GM13976 (cell line): ENCODE measurements around the gene NUDT8.
A peak's percentile ranks its signal among the peaks of the same experiment; 100 is the strongest.

Source experiments
- DNase-seq: peaks from one replicate; pipeline ENCODE4 v3.0.0; 2012; ENCODE audit warnings: low spot score
- in situ Hi-C: fragments of 300-500 bp; cut with MboI; formaldehyde crosslinking; loops from one replicate; pipeline ENCODE4 v1.12.0; 2022; ENCODE audit warnings: low sequenced_read_pairs, mixed read lengths, inconsistent platforms; ENCODE audit not compliant: unreplicated experiment
- TF ChIP-seq, protein P1 (sequence below): IDR thresholded peaks from 2 replicates; pipeline ENCODE4 v1.5.1; 2012; ENCODE audit warnings: borderline replicate concordance, mild to moderate bottlenecking; ENCODE audit not compliant: insufficient read depth; ENCODE audit errors: extremely low read depth, missing control alignments, control extremely low read depth

NUDT8 gene, protein sequence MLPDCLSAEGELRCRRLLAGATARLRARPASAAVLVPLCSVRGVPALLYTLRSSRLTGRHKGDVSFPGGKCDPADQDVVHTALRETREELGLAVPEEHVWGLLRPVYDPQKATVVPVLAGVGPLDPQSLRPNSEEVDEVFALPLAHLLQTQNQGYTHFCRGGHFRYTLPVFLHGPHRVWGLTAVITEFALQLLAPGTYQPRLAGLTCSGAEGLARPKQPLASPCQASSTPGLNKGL

GRCh38 chr11:67629386-67630227 is at the start of gene NUDT8:
Gene NUDT8, minus strand, starts transcription at chr11:67629937. Its CDS starts 26 bp downstream, at chr11:67629911.
- in situ Hi-C loops: loop anchor here (10.0 kb wide), 1 partner anchor 75 kb away; no protein-coding TSS in a partner anchor
- TF ChIP-seq, protein P1, sequence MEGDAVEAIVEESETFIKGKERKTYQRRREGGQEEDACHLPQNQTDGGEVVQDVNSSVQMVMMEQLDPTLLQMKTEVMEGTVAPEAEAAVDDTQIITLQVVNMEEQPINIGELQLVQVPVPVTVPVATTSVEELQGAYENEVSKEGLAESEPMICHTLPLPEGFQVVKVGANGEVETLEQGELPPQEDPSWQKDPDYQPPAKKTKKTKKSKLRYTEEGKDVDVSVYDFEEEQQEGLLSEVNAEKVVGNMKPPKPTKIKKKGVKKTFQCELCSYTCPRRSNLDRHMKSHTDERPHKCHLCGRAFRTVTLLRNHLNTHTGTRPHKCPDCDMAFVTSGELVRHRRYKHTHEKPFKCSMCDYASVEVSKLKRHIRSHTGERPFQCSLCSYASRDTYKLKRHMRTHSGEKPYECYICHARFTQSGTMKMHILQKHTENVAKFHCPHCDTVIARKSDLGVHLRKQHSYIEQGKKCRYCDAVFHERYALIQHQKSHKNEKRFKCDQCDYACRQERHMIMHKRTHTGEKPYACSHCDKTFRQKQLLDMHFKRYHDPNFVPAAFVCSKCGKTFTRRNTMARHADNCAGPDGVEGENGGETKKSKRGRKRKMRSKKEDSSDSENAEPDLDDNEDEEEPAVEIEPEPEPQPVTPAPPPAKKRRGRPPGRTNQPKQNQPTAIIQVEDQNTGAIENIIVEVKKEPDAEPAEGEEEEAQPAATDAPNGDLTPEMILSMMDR: peak; percentile 87
- DNase-seq: peak; percentile 90

DNA sequence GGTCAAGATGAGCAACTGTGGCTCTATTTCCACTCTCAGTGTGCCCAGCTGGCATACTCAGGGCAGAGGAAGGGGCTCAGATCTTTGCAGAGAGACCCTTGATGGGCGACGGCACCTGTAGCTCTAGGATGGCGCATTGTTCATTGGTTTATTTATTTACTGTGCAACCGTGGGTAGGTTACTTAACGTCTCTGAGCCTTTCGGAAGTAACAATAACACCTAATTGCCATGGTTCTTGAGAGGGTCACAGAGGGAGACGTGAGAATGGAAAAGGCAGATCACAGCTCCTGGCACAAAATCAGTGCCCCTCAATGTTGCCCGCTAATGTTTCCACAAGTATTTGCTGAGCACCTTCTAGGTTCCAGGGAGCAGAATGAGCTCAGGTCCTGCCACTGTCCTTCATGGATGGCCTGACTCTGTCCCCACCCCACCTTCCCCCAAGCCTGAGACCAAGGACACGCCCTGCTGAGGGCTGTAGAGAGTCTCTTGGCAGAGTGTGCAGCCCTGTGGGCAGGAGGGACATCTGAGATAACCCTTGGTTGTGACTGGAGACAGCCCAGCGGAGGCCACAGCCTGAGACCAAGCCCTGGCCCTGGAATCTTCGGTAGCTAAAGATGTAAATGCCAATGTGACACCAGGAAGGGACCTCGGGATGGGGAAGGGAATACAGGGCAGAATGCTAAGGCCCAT is 45.5 kb upstream of the NUDT8 start:
- in situ Hi-C loops: no loop called here
- DNase-seq: no peak
- TF ChIP-seq, protein P1: no peak

GRCh38 chr11:67674442-67674871 is 44.7 kb upstream of the NUDT8 start, which contains the start of gene ALDH3B2:
Gene ALDH3B2, minus strand, starts transcription at chr11:67674623. Its CDS starts 7,688 bp downstream, at chr11:67666935.
- in situ Hi-C loops: no loop called here
- TF ChIP-seq, protein P1: no peak
- no peak for DNase-seq

DNA sequence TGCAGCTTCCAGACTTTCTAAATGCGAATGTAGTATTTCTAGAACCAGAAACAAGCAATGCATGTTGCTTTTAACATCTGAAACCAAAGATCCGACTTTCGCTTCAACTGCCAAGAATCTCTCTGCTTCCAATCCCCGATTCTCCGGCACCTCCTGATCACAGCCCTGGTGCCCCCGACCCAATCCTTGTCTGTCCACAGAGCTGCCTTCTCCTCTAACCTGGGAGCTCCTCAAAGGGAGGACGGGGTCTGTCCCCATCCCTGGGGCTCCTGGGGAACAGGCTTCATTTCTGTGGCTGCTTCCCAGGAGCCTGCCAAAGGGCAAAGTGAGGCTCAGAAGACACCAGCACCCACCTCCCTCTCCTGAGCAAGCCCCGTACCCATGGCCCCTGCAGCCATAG is 44.2 kb upstream of the NUDT8 start:
- TF ChIP-seq, protein P1: no peak
- no peak for DNase-seq
- in situ Hi-C loops: no loop called here

GRCh38 chr11:67673358-67673757 is 43.6 kb upstream of the NUDT8 start:
- TF ChIP-seq, protein P1: no peak
- in situ Hi-C loops: no loop called here

DNA sequence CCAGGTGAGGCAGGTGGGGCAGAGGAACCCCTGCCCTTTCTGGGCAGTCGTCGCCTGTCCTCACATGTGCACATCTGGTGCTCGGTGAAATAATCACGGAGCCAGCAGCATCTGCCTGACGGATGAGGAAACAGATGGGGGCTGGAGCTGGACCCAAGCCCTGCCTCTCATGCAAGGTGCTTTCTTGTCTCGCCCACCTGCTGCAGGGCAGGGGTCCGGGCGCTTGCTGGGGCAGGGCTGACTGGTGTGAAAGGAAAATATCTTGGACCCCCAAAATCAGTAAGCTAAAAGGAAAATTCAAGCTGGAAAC is 41.4 kb upstream of the NUDT8 start:
- TF ChIP-seq, protein P1: no peak
- in situ Hi-C loops: no loop called here
- no peak for DNase-seq

More at GRCh38 chr11:67673358-67673757, 43.6 kb upstream of the NUDT8 start:
- DNase-seq: no peak
